ENCODE results near the gene ACP3. TPM values are rescaled to one million over a fixed set of nuclear protein-coding genes. Genes with fewer than 3 reads are reported as not detected.
"Not testable (repeated sequence)": the region's sequence is repeated elsewhere in the genome, so short reads cannot be mapped to it uniquely, and the experiment has no call there.

ACP3 gene
- total and polyA plus RNA-seq, 5 experiments from 2014 or later, result not detected

DNA sequence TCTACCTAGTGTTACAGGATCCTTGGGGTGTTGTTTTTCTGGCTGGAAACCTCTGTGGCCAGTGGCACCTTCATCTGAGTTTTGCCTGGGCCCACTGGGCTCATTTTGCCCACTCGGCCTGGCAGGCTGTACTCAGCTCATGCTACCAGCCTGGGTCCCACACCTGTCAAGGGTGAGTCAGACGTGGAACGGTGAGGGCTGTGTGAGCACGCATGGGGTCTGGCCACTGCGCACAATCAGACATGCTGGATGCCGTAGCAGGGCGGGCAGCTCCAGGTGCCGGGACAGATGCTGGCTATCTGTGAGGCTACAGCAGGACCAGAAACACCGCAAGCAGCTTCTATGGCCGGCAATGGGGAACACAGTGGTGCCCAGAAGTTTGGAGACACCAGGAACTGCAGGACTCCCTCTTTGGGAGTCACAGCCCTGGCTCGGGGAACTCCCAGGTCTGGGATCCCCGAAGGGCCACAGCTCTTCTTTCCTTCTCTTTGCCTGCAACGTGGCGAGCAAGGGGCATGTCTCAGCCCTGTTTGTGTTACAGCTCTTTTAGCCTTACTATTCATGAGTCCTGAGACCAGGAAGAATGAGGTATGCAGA, 64.2 kb downstream of the ACP3 start:
- POLR2A ChIA-PET, result no interaction called here
- peaks cover 0 to 12% (median 0%) of the 10 kb centered on the region in 9 donors for H3K9me3 Mint-ChIP-seq
- H3K4me3 Mint-ChIP-seq, result no peak overlapping the region
- H3K36me3 Mint-ChIP-seq, result peaks cover 0 to 3% (median 0%) of the 10 kb centered on the region in 3 donors
- H3K27me3 Mint-ChIP-seq, result peaks cover 18 to 34% (median 31%) of the 10 kb centered on the region in 5 donors
- ATAC-seq, result no peak
- H3K27ac Mint-ChIP-seq, result no peak overlapping the region
- H3K4me1 Mint-ChIP-seq, result no peaks in the 10 kb centered on the region
- no peak for DNase-seq

DNA sequence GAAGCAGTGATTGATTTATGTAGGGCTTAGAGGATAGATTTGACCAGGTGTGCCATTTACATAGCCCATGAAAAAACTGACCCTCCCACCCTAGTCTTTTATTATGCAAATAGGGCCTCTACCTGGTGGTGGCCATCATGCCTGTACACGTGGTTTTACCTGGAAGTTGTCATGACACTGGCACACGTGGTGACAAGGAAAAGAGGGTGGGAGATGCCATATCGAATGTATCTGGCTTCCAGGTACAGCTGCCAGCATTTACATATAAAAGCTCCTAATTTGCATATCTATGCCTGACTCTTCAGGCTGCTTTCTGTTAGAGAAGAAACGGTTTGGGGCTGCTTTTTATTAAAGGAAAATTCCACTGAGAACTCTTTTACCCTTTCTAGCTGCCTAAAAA, 65.1 kb downstream of the ACP3 start:
- Mint-ChIP-seq H3K4me1 (no peaks in the 10 kb centered on the region), H3K36me3 (peaks cover 0 to 3% (median 0%) of the 10 kb centered on the region in 3 donors), H3K9me3 (peaks cover 0 to 7% (median 0%) of the 10 kb centered on the region in 9 donors), H3K27me3 (peaks cover 18 to 33% (median 26%) of the 10 kb centered on the region in 5 donors), H3K4me3 (no peak overlapping the region), H3K27ac (no peak overlapping the region)
- no peak for DNase-seq
- POLR2A ChIA-PET, result no interaction called here
- ATAC-seq, result no peak

DNA sequence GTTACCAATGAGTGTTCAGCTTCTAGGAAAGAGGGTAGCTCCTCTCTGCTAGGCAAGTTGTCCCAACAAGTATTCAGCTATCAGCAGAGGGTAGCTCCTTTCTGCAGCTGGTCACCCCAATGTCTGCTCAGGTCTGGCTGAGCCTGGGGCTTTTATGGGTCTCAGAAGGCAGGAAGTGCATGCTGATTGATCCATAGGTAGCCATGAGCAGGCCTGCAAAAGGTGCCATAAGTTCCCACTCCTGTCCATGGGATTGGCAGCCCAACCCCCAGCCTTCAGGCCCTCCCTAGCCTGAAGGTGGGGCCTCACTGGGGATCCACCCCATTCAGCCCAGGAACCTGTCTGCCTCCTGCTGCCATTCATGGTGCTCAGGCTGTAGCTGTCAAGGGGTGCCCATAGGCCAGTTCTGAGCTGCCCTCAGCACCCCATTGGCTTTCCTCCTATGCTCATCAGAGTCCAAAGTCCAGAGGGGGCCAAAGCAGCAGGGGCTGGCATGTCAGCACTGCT, 65.5 kb downstream of the ACP3 start:
- H3K9me3 Mint-ChIP-seq, result peaks cover 0 to 4% (median 0%) of the 10 kb centered on the region in 9 donors
- DNase-seq, result no peak
- peaks cover 0 to 3% (median 0%) of the 10 kb centered on the region in 3 donors for H3K36me3 Mint-ChIP-seq
- no peak overlapping the region for H3K4me3 Mint-ChIP-seq
- POLR2A ChIA-PET, result no interaction called here
- peaks cover 16 to 28% (median 24%) of the 10 kb centered on the region in 5 donors for H3K27me3 Mint-ChIP-seq
- no peak for ATAC-seq
- no peaks in the 10 kb centered on the region for H3K4me1 Mint-ChIP-seq
- H3K27ac Mint-ChIP-seq, result no peak overlapping the region

DNA sequence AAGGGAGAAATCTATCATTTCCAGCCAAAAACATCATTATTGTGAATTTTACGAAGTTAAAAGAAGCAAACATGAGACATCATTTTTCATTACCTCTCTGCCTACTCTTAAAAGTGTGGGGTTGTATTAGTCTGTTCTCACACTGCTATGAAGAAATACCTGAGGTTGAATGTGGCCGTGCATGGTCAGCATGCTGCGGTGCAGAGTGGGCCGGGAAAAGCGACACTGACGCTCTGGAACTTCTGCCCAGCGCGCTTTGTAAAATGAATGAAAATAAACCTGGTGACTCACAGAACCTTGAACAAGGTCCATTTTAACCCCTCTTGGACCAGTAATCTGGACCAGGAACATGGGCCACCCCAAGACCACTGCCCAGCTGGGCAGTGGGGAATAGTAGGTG, 69.1 kb downstream of the ACP3 start:
- Mint-ChIP-seq H3K27me3 (peaks cover 0 to 14% (median 8%) of the 10 kb centered on the region in 5 donors), H3K4me1 (no peaks in the 10 kb centered on the region), H3K9me3 (peaks cover 0 to 4% (median 0%) of the 10 kb centered on the region in 9 donors), H3K4me3 (no peak overlapping the region), H3K36me3 (peaks cover 0 to 3% (median 0%) of the 10 kb centered on the region in 3 donors), H3K27ac (no peak overlapping the region)
- POLR2A ChIA-PET, result no interaction called here
- ATAC-seq (no peak), DNase-seq (no peak)

DNA sequence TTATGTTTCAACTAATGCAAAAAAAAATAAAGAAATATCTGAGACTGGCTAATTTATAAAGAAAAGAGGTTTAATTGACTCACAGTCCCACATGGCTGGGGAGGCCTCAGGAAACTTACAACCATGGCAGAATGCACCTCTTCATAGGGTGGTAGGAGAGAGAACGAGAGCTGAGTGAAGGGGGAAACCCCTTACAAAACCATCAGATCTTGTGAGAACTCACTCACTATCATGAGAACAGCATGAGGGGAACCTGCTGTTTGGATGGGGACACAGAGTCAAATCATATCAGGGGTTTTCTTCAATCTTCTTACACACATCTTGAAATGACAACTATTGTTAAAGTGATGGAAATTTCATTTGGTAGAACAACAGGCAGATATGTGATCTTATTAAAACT, 75.5 kb downstream of the ACP3 start:
- DNase-seq, H3K9me3 Mint-ChIP-seq, POLR2A ChIA-PET, ATAC-seq, H3K4me3 Mint-ChIP-seq, H3K27me3 Mint-ChIP-seq, H3K36me3 Mint-ChIP-seq, H3K4me1 Mint-ChIP-seq, H3K27ac Mint-ChIP-seq: not testable (repeated sequence)

DNA sequence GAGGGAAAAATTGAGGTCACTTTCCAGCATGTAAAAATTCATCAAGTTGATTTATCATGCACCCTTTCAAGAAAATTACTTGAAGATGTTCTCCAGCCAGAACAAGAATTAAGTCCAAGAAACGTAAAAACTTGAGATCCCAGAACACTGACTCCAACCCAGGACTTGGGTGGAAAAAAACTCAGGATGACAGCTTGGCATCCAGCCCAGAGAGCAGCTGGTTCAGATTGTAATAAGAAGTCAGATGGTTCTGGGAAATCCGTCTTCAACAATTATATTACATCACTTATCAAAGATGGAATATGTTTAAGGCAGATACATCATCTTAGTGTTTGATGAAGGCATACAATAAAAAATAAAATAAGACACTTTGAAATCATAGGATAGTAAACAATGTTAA, 77.1 kb downstream of the ACP3 start:
- H3K27ac Mint-ChIP-seq, result no peak overlapping the region
- no peak for ATAC-seq
- POLR2A ChIA-PET, result no interaction called here

DNA sequence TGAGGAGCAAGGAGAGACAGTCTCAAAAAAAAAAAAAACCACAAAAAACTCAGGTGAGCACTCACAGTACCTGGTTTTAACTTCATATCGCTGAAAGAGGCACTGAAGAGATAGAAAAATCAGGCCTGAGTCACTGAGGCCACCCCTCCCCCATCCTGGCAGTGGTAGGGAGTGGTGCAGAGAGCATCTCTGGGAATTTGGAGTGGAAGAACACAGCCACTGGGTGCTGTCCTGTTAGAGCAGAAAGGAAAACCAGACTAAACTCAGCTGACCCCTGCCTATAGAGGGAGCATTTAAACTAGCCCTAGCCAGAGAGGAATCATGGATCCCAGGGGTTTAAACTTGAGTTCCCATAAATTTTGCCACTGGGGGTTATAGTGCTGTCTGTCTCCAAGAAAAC, 77.9 kb downstream of the ACP3 start:
- H3K4me1 Mint-ChIP-seq, result no peaks in the 10 kb centered on the region
- H3K36me3 Mint-ChIP-seq, result no peaks in the 10 kb centered on the region
- H3K4me3 Mint-ChIP-seq, result no peak overlapping the region
- H3K27me3 Mint-ChIP-seq, result peaks cover 0 to 4% (median 2%) of the 10 kb centered on the region in 5 donors
- no peak overlapping the region for H3K27ac Mint-ChIP-seq
- H3K9me3 Mint-ChIP-seq, result no peaks in the 10 kb centered on the region
- ATAC-seq (no peak), DNase-seq (no peak)
- POLR2A ChIA-PET, result no interaction called here

More for the DNA sequence above, 77.1 kb downstream of the ACP3 start:
- Mint-ChIP-seq H3K36me3 (no peaks in the 10 kb centered on the region), H3K4me1 (no peaks in the 10 kb centered on the region), H3K4me3 (no peak overlapping the region), H3K27me3 (peaks cover 0 to 4% (median 2%) of the 10 kb centered on the region in 5 donors), H3K9me3 (no peaks in the 10 kb centered on the region)
- no peak for DNase-seq

DNA sequence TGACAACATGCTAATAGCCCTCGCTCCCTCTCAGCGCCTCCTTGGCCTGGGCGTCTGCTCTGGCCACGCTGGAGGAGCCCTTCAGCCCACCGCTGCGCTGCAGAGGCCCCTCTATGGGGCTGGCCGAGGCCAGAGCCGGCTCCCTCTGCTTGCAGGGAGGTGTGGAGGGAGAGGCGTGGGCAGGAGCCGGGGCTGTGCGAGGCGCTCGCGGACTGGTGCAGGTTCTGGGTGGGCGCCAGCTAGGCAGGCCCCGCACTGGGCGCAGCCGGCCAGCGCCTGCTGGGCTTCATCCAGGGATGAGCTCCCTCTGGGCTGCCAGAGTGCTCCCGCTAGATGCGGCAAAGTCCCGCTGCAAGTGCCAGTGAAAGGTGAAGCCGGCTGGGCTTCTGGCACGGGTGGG, 79.0 kb downstream of the ACP3 start:
- Mint-ChIP-seq H3K27me3 (peaks cover 0 to 4% (median 1%) of the 10 kb centered on the region in 5 donors), H3K4me3 (no peak overlapping the region), H3K36me3 (no peaks in the 10 kb centered on the region), H3K9me3 (no peaks in the 10 kb centered on the region), H3K4me1 (no peaks in the 10 kb centered on the region), H3K27ac (no peak overlapping the region)
- no peak for ATAC-seq
- DNase-seq, result no peak
- POLR2A ChIA-PET, result no interaction called here

DNA sequence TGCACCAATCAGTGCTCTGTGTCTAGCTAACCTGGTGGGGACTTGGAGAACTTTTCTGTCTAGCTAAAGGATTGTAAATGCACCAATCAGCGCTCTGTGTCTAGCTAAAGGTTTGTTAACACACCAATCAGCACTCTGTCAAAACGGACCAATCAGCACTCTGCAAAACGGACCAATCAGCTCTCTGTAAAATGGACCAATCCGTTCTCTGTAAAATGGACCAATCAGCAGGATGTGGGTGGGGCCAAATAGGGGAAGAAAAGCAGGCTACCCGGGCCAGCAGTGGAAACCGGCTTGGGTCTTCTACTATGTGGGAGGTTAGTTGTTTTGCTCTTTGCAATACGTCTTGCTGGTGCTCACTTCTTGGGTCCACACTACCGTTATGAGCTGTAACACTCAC, 79.6 kb downstream of the ACP3 start:
- H3K4me1 Mint-ChIP-seq, H3K9me3 Mint-ChIP-seq, POLR2A ChIA-PET, H3K4me3 Mint-ChIP-seq, DNase-seq, H3K36me3 Mint-ChIP-seq, ATAC-seq, H3K27me3 Mint-ChIP-seq: not testable (repeated sequence)
- peak overlapping the region in 1 of 10 donors; percentile 9 for H3K27ac Mint-ChIP-seq

DNA sequence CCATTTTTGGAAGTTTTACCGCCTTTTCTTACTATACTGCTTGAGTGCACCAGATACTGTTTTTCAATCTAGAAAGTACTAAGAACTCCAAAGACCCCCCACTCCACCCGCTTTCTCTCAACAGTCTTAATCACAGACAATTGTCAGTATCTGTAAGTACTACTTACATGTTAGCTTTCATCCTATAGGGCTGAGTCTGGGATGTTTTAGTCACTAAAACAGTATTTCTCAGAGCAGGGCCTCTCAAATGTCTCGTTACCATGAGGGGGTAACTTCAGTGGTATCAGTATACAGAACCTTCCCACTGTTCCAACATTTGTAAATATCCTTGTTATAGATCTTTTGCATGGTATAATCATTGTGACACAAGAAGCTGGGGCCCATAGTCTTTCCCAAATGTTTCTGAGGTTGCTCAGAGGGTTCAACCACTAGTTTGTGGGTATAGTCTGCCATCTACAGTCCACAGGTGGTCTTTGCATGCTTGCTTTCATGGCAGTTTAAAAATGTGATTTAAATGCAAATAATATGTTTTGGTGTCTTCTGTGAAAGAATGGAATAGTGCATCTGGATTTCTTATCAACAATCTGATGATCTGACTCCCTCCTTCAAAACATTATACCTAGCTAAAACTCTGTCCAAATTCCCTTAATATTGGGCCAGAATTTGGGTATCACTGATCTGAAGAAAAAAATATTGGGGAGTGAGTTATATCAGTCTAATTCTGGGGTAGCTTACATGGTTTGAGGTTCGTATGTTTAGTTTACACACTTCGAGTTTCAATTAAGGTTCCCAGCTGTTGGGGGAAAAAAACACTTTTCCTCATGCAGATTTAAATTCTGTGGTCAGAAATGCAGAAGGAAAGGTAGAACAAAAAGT, 82.1 kb downstream of the ACP3 start:
- ATAC-seq (no peak), DNase-seq (peak in 3 of 10 donors; percentile 16 to 26 (median 26))
- Mint-ChIP-seq H3K36me3 (no peaks in the 10 kb centered on the region), H3K4me1 (no peaks in the 10 kb centered on the region), H3K4me3 (no peak overlapping the region), H3K27ac (no peak overlapping the region), H3K27me3 (peaks cover 0 to 4% (median 0%) of the 10 kb centered on the region in 5 donors), H3K9me3 (no peaks in the 10 kb centered on the region)
- POLR2A ChIA-PET, result no interaction called here

DNA sequence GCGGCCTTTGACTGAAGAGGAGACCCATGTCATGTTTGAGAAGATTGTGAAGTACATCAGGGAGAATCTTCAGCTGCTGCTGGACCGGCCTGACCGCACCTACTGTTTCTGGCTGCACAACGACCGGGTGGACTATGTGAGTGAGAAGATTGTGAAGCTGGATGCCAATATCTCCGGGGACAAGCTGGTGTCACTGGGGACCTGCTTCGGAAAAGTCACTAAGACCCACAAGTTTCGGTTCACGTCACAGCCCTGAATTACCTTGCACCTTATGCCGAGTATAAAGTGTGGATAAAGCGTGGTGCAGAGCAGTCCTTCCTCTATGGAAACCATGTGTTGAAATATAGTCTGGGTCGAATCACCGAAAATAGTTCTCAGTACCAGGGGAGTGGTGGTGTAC, 84.0 kb downstream of the ACP3 start:
- Mint-ChIP-seq H3K36me3 (no peaks in the 10 kb centered on the region), H3K27ac (no peak overlapping the region), H3K27me3 (peaks cover 0 to 1% (median 0%) of the 10 kb centered on the region in 5 donors), H3K9me3 (no peaks in the 10 kb centered on the region), H3K4me1 (peaks cover 0 to 3% (median 0%) of the 10 kb centered on the region in 4 donors), H3K4me3 (no peak overlapping the region)
- POLR2A ChIA-PET, result no interaction called here
- ATAC-seq, result no peak
- DNase-seq, result no peak

DNA sequence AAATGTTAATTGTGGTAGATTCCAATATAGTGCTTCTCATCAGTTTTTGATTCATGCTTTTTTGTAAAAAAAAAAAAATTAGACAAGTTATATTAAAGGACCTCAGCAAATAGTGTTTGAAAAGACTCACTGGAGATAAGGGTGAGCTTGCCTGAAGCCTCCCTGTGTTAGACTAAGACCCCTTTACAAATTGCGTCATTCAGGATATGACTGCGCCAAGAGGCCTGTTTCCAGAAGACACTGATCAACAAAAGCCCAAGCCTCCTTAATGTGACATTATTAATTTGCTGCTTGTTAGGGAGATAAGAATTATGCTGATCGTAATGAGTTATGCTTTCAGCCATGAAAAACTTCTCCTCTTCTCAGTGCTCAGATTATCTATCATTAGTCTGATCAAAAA, 87.1 kb downstream of the ACP3 start:
- Mint-ChIP-seq H3K9me3 (no peaks in the 10 kb centered on the region), H3K4me3 (no peak overlapping the region), H3K36me3 (no peaks in the 10 kb centered on the region), H3K27ac (no peak overlapping the region), H3K27me3 (peaks cover 0 to 1% (median 0%) of the 10 kb centered on the region in 5 donors), H3K4me1 (peaks cover 0 to 12% (median 0%) of the 10 kb centered on the region in 4 donors)
- POLR2A ChIA-PET, result no interaction called here
- ATAC-seq (no peak), DNase-seq (no peak)

DNA sequence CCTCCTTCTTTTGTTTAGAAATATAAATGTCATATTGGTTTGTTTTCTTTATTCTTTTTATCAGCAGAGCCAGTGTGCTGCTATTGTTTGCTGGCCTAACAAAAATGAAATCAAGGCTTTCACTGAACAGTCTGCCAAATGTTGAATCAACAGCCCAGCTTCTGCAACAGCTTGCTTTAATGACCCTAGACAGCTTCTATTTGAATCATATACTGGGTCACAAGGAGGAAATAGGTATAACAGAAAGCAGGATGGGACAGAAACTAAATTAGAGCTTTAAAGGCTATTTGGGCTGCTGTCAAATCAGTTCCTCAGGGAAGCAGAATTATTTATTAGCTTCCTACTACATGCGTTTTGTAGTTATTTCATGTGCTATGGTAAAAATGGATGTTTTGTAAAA, 88.0 kb downstream of the ACP3 start:
- no peak for DNase-seq
- no peak overlapping the region for H3K27ac Mint-ChIP-seq
- no peaks in the 10 kb centered on the region for H3K9me3 Mint-ChIP-seq
- peaks cover 0 to 1% (median 0%) of the 10 kb centered on the region in 5 donors for H3K27me3 Mint-ChIP-seq
- no peak overlapping the region for H3K4me3 Mint-ChIP-seq
- peaks cover 0 to 12% (median 0%) of the 10 kb centered on the region in 4 donors for H3K4me1 Mint-ChIP-seq
- POLR2A ChIA-PET, result no interaction called here
- ATAC-seq, result no peak
- H3K36me3 Mint-ChIP-seq, result no peaks in the 10 kb centered on the region
